ENCODE data around the gene XPO4.
"Not testable (repeated sequence)": the region's sequence is repeated elsewhere in the genome, so short reads cannot be mapped to it uniquely, and the experiment has no call there.

The XPO4 gene

GRCh38 chr13:20754009-20754408 is 148.5 kb downstream of the XPO4 start:
- Histone ChIP-seq H3K9me3 (no peaks in the 10 kb centered on the region), H3K4me3 (ENCODE audit: low read depth in 1 of 2, low read length in 1 of 2) (no peak overlapping the region), H3K27ac (no peak overlapping the region), H3K4me1 (ENCODE audit: control insufficient read depth in 1 of 2, insufficient read depth in 1 of 2, low read depth in 1 of 2, low read length in 1 of 2) (no peaks in the 10 kb centered on the region), H3K27me3 (no peaks in the 10 kb centered on the region), H3K36me3 (no peaks in the 10 kb centered on the region)
- TF ChIP-seq CTCF (IDR thresholded peaks at IDR 0.05), result no peak

GRCh38 chr13:20749377-20749776 is 153.2 kb downstream of the XPO4 start:
- H3K27ac ChIP-seq, result no peak overlapping the region
- no peaks in the 10 kb centered on the region for H3K27me3 ChIP-seq
- no peak for TF ChIP-seq CTCF (IDR thresholded peaks at IDR 0.05)

GRCh38 chr13:20743830-20744404 is 158.6 kb downstream of the XPO4 start:
- H3K27me3 ChIP-seq; H3K4me1 ChIP-seq (ENCODE audit: control insufficient read depth in 1 of 2, insufficient read depth in 1 of 2, low read depth in 1 of 2, low read length in 1 of 2); H3K9me3 ChIP-seq; H3K27ac ChIP-seq; H3K4me3 ChIP-seq (ENCODE audit: low read depth in 1 of 2, low read length in 1 of 2); H3K36me3 ChIP-seq: not testable (repeated sequence)

More at GRCh38 chr13:20749377-20749776, 153.2 kb downstream of the XPO4 start:
- Histone ChIP-seq H3K36me3 (no peaks in the 10 kb centered on the region), H3K4me3 (ENCODE audit: low read depth in 1 of 2, low read length in 1 of 2) (no peak overlapping the region), H3K9me3 (no peaks in the 10 kb centered on the region), H3K4me1 (ENCODE audit: control insufficient read depth in 1 of 2, insufficient read depth in 1 of 2, low read depth in 1 of 2, low read length in 1 of 2) (no peaks in the 10 kb centered on the region)

- no peak for TF ChIP-seq CTCF (IDR thresholded peaks at IDR 0.05)
- no peaks in the 10 kb centered on the region for H3K4me1 ChIP-seq (ENCODE audit: control insufficient read depth in 1 of 2, insufficient read depth in 1 of 2, low read depth in 1 of 2, low read length in 1 of 2)
- H3K27me3 ChIP-seq, result no peaks in the 10 kb centered on the region
- H3K4me3 ChIP-seq (ENCODE audit: low read depth in 1 of 2, low read length in 1 of 2), result no peak overlapping the region
- no peaks in the 10 kb centered on the region for H3K9me3 ChIP-seq
- no peaks in the 10 kb centered on the region for H3K36me3 ChIP-seq
- H3K27ac ChIP-seq, result no peak overlapping the region
These were observed 162.5 kb downstream of the XPO4 start for GRCh38 chr13:20740021-20740420.

- H3K4me1 ChIP-seq (ENCODE audit: control insufficient read depth in 1 of 2, insufficient read depth in 1 of 2, low read depth in 1 of 2, low read length in 1 of 2), result no peaks in the 10 kb centered on the region
- no peaks in the 10 kb centered on the region for H3K36me3 ChIP-seq
- no peak overlapping the region for H3K27ac ChIP-seq
- H3K27me3 ChIP-seq, result no peaks in the 10 kb centered on the region
- H3K4me3 ChIP-seq (ENCODE audit: low read depth in 1 of 2, low read length in 1 of 2), result no peak overlapping the region
- H3K9me3 ChIP-seq, result no peaks in the 10 kb centered on the region
- TF ChIP-seq CTCF (IDR thresholded peaks at IDR 0.05), result no peak
These were observed 163.9 kb downstream of the XPO4 start for GRCh38 chr13:20738616-20739015.

GRCh38 chr13:20729633-20730585 is 172.6 kb downstream of the XPO4 start:
- H3K4me3 ChIP-seq (ENCODE audit: low read depth in 1 of 2, low read length in 1 of 2), result no peak overlapping the region
- H3K27ac ChIP-seq, result no peak overlapping the region
- no peaks in the 10 kb centered on the region for H3K36me3 ChIP-seq
- no peaks in the 10 kb centered on the region for H3K4me1 ChIP-seq (ENCODE audit: control insufficient read depth in 1 of 2, insufficient read depth in 1 of 2, low read depth in 1 of 2, low read length in 1 of 2)
- TF ChIP-seq CTCF (IDR thresholded peaks at IDR 0.05), result no peak
- H3K9me3 ChIP-seq, result no peaks in the 10 kb centered on the region
- no peaks in the 10 kb centered on the region for H3K27me3 ChIP-seq

Measured in neutrophil (primary cell).